ENCODE results near the gene CREB3L4. TPM values are rescaled to one million over a fixed set of nuclear protein-coding genes. Genes with fewer than 3 reads are reported as not detected.

The CREB3L4 gene
- total RNA-seq, 1 donor from 2014 or later: 5.8 TPM

Other genes with a start within 250 kb of the CREB3L4 start
- 31.8 TPM for gene INTS3, start 239.9 kb upstream of the CREB3L4 start, total RNA-seq (ENCODE audit: insufficient read depth, low replicate concordance)
- 22.9 TPM for gene SLC27A3, start 192.5 kb upstream of the CREB3L4 start, total RNA-seq (ENCODE audit: insufficient read depth, low replicate concordance)
- 12.8 TPM for gene GATAD2B, start 44.9 kb upstream of the CREB3L4 start, total RNA-seq (ENCODE audit: insufficient read depth, low replicate concordance)
- gene DENND4B, start 21.2 kb upstream of the CREB3L4 start, total RNA-seq (ENCODE audit: insufficient read depth, low replicate concordance): 13.5 TPM
- 22.6 TPM for gene CRTC2, start 9.3 kb upstream of the CREB3L4 start, total RNA-seq (ENCODE audit: insufficient read depth, low replicate concordance)
- gene SLC39A1, start 4.4 kb upstream of the CREB3L4 start, total RNA-seq (ENCODE audit: insufficient read depth, low replicate concordance): 80.9 TPM
- gene JTB, start 9.8 kb downstream of the CREB3L4 start, total RNA-seq (ENCODE audit: insufficient read depth, low replicate concordance): 120 TPM
- gene RAB13, start 18.4 kb downstream of the CREB3L4 start, total RNA-seq (ENCODE audit: insufficient read depth, low replicate concordance): 68.9 TPM
- 1,442 TPM for gene RPS27, start 22.9 kb downstream of the CREB3L4 start, total RNA-seq (ENCODE audit: insufficient read depth, low replicate concordance)
- 0.48 TPM for gene NUP210L, start 187.2 kb downstream of the CREB3L4 start, total RNA-seq (ENCODE audit: insufficient read depth, low replicate concordance)
- 156 TPM for gene TPM3, start 224.2 kb downstream of the CREB3L4 start, total RNA-seq (ENCODE audit: insufficient read depth, low replicate concordance)
- not detected for gene CFAP141, start 238.4 kb downstream of the CREB3L4 start, total RNA-seq (ENCODE audit: insufficient read depth, low replicate concordance)